Activated T-cell treated with anti-CD3 and anti-CD28 coated beads for 1 hour (primary cell): ENCODE results near the gene TSTD2.
"Not testable (repeated sequence)": the region's sequence is repeated elsewhere in the genome, so short reads cannot be mapped to it uniquely, and the experiment has no call there.

ENCODE experiments used
- DNase-seq: peaks from one replicate; pipeline ENCODE4 v3.0.0-alpha.2; 2020; ENCODE audit warnings: low read depth

The TSTD2 gene

DNA sequence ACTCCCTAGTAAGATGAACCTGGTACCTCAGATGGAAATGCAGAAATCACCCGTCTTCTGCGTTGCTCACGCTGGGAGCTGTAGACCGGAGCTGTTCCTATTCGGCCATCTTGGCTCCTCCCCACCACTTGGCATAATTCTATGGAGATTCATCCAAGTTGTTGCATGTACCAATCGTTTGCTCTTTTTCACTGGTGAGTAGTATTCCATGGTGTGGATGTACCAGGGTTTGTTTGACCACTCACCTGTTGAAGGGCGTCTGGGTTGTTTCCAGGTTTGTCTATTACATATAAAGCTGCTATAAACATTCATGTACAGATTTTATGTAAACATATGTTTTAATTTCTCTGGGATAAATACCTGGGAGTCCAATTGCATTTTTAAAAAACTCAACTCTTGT is 46.3 kb downstream of the TSTD2 start:
- DNase-seq, result not testable (repeated sequence)

GRCh38 chr9:97584778-97585177 is 48.4 kb downstream of the TSTD2 start:
- not testable (repeated sequence) for DNase-seq

- DNase-seq, result not testable (repeated sequence)
Observed at GRCh38 chr9:97581590-97581989, 51.6 kb downstream of the TSTD2 start.

GRCh38 chr9:97579914-97580313 is 53.3 kb downstream of the TSTD2 start:
- DNase-seq, result no peak

- DNase-seq, result no peak
Observed at GRCh38 chr9:97578846-97579245, 54.3 kb downstream of the TSTD2 start.

GRCh38 chr9:97577051-97577450 is 56.1 kb downstream of the TSTD2 start:
- DNase-seq, result no peak

- DNase-seq, result no peak
Observed at GRCh38 chr9:97575673-97576200, 57.4 kb downstream of the TSTD2 start.

GRCh38 chr9:97574921-97575672 is 58.1 kb downstream of the TSTD2 start:
- not testable (repeated sequence) for DNase-seq

DNA sequence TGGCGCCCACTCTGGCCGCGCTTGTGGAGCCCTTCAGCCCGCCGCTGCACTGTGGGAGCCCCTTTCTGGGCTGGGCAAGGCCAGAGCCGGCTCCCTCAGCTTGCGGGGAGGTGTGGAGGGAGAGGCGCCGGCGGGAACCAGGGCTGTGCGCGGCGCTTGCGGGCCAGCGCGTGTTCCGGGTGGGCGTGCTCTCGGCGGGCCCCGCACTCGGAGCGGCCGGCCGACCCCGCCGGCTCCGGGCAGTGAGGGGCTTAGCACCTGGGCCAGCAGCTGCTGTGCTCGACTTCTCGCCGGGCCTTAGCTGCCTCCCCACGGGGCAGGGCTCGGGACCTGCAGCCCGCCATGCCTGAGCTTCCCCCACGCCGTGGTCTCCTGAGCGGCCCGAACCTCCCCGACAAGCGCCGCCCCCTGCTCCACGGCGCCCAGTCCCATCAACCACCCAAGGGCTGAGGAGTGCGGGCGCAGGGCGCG is 59.0 kb downstream of the TSTD2 start:
- DNase-seq, result not testable (repeated sequence)

DNA sequence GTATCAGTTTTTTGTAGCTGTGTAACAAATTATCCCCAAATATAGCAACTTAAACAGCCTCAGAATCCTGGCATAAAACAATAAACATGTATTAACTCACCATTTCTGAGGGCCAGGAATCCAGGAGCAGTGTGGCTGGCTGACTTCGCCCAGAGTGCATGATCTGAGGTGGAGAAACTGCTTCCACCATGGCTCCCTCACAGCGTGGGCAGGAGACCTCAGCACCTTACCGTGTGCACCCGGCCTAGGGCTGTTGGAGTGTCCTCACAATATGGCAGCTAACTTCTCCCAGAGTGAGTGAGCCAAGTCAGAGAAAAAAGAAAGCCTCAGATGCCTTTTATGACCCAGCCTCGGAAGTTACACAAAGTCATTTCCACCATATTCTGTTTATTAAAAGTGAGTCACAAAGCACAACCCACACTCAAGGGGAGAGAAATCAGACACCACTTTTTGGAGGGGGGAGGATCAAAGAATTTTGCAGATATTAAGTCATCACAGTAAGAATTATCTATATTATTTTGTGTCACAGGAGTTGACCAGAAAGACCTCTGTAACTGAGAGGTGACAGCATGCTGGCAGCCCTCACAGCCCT is 59.6 kb downstream of the TSTD2 start:
- DNase-seq, result no peak

GRCh38 chr9:97572892-97573365 is 60.2 kb downstream of the TSTD2 start:
- no peak for DNase-seq

DNA sequence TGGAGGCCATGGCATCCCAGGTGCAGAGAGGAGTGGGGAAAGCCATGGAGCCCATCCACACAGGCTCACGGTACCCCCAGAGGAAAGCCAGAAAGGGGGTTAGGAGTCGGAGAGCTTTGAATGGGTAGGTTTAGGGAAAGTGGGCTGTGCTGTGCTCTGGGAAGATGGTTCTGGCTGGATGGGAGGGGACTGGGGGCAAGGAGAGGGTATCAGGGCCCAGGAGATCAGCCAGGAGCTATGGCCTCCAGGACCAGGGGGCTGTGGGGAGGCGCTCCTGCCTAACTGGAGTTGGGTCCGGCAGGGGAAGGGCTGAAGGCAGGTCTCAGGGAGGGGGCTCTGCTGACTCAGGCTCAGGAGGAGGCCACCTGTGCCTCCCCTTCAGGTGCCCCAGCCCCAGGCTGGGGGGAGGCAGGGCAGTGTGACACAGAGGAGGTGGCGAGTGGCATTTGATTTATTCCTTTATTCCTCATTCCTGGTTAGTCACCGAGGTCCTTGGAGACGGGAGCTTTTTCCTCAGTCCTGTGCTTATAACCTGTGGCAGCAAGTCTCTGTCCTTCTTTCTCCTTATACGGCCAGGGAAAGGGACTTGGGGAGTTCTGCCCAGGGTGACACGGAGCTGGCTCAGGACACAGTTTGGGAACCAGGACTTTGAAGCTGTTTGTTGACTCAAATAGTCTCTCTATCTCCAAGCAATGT is 60.8 kb downstream of the TSTD2 start:
- no peak for DNase-seq

- no peak for DNase-seq
Observed at GRCh38 chr9:97571664-97572063, 61.5 kb downstream of the TSTD2 start.

DNA sequence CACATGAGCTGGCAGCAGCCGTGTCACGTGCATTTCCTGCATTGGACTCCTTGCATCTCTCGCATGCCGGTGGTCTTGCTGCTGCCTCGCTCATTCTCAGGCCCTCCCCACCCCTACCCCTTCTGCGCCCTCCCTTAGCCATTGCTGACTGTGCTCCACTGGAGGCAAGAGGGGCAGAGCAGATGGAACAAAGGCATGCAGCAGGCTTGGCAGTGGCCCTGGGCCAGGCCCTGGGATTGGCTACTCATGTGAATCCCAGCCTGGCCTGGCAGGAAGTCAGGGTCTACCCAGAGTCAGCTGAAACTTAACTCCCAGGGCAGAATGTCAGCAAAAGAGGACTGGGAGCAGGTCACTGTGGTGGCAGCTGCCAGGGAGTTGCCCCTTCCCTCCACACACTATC is 62.3 kb downstream of the TSTD2 start:
- no peak for DNase-seq

- DNase-seq, result no peak
Observed at GRCh38 chr9:97568461-97569275, 64.5 kb downstream of the TSTD2 start.

DNA sequence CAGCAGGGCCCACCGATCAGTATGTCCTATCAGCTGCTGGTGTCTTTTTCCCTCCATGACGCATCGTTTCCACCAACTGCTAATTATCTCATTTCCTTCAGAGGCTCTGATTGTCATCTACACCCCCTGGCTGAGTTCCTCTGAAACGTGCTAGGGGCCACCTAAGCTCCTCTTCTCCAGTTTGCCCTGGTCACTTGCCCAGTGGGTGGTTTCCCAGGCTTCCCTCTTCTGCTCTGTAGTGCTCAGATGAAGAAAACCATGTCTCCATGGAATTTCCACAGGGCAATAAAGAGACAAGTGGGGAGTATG is 65.3 kb downstream of the TSTD2 start:
- no peak for DNase-seq

- DNase-seq, result no peak
Observed at GRCh38 chr9:97567182-97567893, 65.8 kb downstream of the TSTD2 start.

DNA sequence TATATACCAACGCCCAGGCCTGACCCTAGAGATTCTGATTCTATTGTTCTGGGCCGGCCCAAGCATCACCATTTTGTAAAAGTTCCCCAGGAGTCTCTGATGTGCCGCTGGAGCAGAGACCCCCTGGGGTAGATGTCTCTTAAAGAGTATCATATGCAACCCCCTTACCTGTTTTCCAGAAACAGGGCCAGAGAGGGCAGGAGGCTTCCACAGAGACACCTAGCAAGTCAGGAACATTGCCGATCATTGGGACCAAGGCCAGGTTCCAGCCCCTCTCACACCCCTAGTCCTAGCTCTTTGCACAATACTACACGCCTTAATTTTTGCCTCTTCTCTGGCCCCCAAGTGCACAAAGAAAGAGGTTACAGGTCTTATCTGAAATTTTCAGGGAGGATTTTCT is 67.9 kb downstream of the TSTD2 start:
- DNase-seq, result no peak

GRCh38 chr9:97564291-97565175 is 68.6 kb downstream of the TSTD2 start:
- no peak for DNase-seq

DNA sequence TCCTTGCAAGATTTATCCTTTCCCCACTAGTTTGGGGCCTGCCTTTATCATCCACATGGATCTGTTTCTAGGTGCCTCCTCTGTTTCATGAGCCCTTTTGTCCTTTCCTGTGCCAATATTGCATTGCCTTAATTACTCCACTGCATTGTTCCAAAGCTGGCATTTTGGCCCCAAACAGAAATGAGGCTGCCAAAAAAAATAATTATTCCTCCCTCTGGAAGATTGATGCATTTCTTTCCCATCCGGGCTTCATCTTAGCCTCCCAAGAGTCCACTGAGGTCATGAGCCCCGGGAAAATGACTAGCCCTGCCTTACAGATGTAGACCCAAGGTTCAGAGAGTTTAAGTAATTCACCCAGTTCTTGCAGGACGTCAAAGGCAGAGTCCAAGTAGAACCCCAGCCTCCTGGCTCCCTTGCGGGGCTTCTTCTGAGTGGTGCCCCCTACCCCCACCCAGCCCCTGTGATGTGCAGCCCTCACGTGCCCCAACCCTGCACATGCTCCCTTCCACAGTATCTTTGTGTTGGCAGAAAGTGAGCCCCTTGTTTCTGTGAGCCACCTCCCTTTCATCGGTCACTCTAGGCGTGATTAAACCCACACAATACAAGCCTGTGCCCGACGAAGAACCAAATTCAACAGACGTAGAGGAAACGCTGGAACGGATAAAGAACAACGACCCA is 69.6 kb downstream of the TSTD2 start:
- DNase-seq, result no peak
